ENCODE data around the gene ASF1B. TPM values are rescaled to one million over a fixed set of nuclear protein-coding genes. Genes with fewer than 3 reads are reported as not detected.

The ASF1B gene
- total and polyA plus RNA-seq, 12 donors, result 0.48 to 17.2 (median 1.9) TPM

DNA sequence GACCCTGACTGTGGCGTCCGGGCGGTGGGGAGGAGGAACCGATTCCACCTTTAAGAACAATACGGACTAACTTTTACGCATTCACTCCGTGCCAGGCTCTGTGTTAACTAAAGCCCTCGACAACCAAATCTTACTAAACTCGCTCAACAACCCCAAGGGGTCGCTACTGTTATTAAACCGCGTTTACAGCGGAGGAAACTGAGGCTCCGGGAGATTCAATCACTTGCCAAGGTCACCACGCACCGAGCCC is 47.1 kb downstream of the ASF1B start:
- no peak for TF ChIP-seq POLR2A (IDR thresholded peaks at IDR 0.05)
- TF ChIP-seq, protein P1, sequence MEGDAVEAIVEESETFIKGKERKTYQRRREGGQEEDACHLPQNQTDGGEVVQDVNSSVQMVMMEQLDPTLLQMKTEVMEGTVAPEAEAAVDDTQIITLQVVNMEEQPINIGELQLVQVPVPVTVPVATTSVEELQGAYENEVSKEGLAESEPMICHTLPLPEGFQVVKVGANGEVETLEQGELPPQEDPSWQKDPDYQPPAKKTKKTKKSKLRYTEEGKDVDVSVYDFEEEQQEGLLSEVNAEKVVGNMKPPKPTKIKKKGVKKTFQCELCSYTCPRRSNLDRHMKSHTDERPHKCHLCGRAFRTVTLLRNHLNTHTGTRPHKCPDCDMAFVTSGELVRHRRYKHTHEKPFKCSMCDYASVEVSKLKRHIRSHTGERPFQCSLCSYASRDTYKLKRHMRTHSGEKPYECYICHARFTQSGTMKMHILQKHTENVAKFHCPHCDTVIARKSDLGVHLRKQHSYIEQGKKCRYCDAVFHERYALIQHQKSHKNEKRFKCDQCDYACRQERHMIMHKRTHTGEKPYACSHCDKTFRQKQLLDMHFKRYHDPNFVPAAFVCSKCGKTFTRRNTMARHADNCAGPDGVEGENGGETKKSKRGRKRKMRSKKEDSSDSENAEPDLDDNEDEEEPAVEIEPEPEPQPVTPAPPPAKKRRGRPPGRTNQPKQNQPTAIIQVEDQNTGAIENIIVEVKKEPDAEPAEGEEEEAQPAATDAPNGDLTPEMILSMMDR (IDR thresholded peaks at IDR 0.05), result no peak
- 21 to 31% (median 24%) methylated on average over 12 to 16 of the region's 16 CpGs for WGBS, 4 donors
- no peaks in the 10 kb centered on the region for H3K27me3 ChIP-seq
- peaks cover 0 to 5% (median 0%) of the 10 kb centered on the region in 3 donors for H3K9me3 ChIP-seq (replicated peaks in 1 of 3)
- DNase-seq, result peak in 1 of 7 donors; percentile 25
- peaks cover 0 to 14% of the 10 kb centered on the region in 2 donors for H3K4me1 ChIP-seq (replicated peaks in 1 of 2)
- H3K36me3 ChIP-seq (replicated peaks in 1 of 2), result peaks cover 0 to 12% of the 10 kb centered on the region in 2 donors
- H3K27ac ChIP-seq, result peak overlapping the region in 2 of 5 donors; percentile 12 to 60
- intact Hi-C loops (cut with DNase I), result loop anchor here in 1 of 2 donors (10.0 kb wide), 1 partner anchor 45 kb away; the partner anchor contains the start of gene ASF1B
- peak overlapping the region in 1 of 4 donors; percentile 92 for H3K4me3 ChIP-seq

DNA sequence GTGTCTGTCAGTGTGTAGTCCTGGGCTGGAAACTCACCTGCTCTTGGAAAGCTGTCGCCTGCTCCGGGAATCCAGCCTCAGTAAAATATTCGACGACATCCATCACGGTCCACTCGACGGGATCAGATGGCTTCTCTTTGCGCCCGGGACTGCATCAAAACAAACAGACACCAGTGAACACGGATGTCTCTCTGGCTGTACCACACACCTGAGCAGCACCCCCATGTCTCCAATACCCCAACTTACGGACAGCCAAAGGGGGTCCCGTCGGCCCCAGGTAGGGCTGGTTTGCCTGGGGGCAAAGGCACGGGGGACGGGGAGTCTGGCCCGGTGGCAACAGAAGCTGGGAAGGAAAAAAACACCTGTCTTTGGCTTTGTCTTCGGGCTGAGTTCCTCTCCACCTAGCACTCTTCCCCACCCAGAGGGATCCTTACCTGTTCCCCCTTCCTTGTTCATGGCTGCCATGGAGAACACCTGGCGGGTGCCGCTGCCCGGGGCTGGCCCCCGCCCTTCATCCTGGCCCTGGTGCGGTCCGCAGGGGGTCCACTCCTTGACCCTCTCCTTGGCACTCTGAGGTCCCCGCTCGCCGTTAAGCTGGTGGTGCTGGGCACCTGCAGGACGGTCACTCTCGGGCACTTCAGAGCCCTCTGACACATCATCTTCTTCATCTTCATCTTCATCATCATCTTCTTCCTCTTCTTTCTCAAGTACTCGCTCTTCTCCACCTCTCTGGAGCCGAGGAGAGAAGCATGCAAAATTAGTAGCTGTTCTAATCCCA is 47.6 kb downstream of the ASF1B start:
- intact Hi-C loops (cut with DNase I), result loop anchor here in 1 of 2 donors (10.0 kb wide), 1 partner anchor 46 kb away; the partner anchor contains the start of gene ASF1B
- peak in 1 of 7 donors; percentile 27 for DNase-seq
- TF ChIP-seq, protein P1 (IDR thresholded peaks at IDR 0.05), result no peak
- TF ChIP-seq POLR2A (IDR thresholded peaks at IDR 0.05), result no peak
- H3K27me3 ChIP-seq, result no peaks in the 10 kb centered on the region
- no peak overlapping the region for H3K27ac ChIP-seq
- peak overlapping the region in 1 of 4 donors; percentile 92 for H3K4me3 ChIP-seq
- H3K4me1 ChIP-seq (replicated peaks in 1 of 2), result peaks cover 0 to 14% of the 10 kb centered on the region in 2 donors
- peaks cover 0 to 5% (median 0%) of the 10 kb centered on the region in 3 donors for H3K9me3 ChIP-seq (replicated peaks in 1 of 3)
- 87 to 90% (median 89%) methylated on average over 28 to 30 of the region's 30 CpGs for WGBS, 4 donors
- peaks cover 0 to 12% of the 10 kb centered on the region in 2 donors for H3K36me3 ChIP-seq (replicated peaks in 1 of 2)

DNA sequence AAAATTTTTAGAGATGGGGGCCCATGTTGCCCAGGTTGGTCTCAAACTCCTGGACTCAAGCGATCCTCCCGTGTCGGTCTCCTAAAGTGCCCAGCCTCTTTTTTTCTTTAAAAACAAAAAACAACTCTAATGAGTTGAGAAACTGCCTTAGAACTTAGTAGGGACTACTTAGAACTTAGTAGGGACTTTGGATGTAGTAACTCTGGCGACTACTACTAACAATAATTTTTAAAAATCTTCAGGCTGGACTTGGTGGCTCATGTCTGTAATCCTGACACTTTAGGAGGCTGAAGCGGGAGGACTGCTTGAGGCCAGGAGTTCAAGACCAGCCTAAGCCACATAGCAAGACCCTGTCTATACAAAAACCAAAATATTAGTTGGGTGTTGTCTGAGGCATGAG is 50.3 kb downstream of the ASF1B start:
- Histone ChIP-seq H3K4me1 (replicated peaks in 1 of 2) (peaks cover 9 to 14% of the 10 kb centered on the region in 2 donors), H3K27me3 (no peaks in the 10 kb centered on the region), H3K36me3 (replicated peaks in 1 of 2) (peaks cover 0 to 12% of the 10 kb centered on the region in 2 donors), H3K27ac (no peak overlapping the region), H3K4me3 (no peak overlapping the region), H3K9me3 (replicated peaks in 1 of 3) (no peaks in the 10 kb centered on the region)
- TF ChIP-seq, protein P1 (IDR thresholded peaks at IDR 0.05), result no peak
- no peak for TF ChIP-seq POLR2A (IDR thresholded peaks at IDR 0.05)
- intact Hi-C loops (cut with DNase I), result loop anchor here in 1 of 2 donors (10.0 kb wide), 1 partner anchor 49 kb away; the partner anchor contains the start of gene ASF1B
- DNase-seq, result no peak
- 81 to 93% (median 91%) methylated on average over 5 of the region's 5 CpGs for WGBS, 4 donors

DNA sequence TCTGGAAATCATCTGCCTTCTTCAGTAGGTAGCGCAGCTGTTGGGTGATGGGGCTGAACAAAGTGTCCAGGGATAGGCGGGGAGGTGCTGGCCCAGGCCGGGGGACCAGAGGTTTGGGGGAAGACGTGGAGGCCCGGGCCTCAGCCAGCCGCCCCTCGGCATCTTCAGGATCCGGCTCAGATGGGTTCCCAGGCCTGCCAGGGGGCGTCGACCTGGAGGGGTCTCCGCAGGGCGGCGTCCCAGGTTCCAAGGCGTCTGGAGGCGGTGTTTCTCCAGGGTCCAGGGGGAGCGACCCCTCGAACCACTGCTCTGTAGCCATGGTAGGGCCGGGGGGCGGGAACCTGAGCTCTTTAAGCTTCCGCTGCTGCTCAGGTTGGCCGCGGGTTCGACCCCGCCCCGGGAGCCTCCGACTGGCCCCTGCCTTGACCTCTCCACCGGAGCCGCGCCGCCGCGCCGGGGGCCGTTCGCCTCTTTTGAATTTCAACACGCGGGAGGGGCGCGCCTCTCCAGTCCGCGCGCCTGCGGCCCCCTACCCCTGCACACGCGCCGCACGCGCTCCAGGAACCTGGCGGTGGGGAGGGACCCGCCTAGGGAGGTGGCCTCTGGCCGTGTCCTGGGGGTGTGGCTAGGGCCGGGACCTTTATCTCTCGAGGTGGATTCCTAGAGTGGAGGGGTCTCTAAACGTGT is 50.9 kb downstream of the ASF1B start, which contains the start of gene C19orf67:
C19orf67 (minus strand) TSS at position 475 of the 687 bp plus-strand sequence; CDS start at position 319, 156 bp downstream.
- intact Hi-C loops (cut with DNase I), result loop anchor here in 1 of 2 donors (10.0 kb wide), 1 partner anchor 49 kb away; the partner anchor contains the start of gene ASF1B
- H3K27ac ChIP-seq, result no peak within 1 kb of the TSS
- 52 to 68% (median 59%) methylated on average over 12 to 54 of the region's 54 CpGs for WGBS, 4 donors
- no peaks in the 10 kb centered on the region for H3K9me3 ChIP-seq (replicated peaks in 1 of 3)
- TF ChIP-seq, protein P1 (IDR thresholded peaks at IDR 0.05), result no peak
- no peak for TF ChIP-seq POLR2A (IDR thresholded peaks at IDR 0.05)
- H3K36me3 ChIP-seq (replicated peaks in 1 of 2), result peaks cover 0 to 12% of the 10 kb centered on the region in 2 donors
- no peak within 1 kb of the TSS for H3K4me3 ChIP-seq
- no peaks in the 10 kb centered on the region for H3K27me3 ChIP-seq
- peaks cover 11 to 16% of the 10 kb centered on the region in 2 donors for H3K4me1 ChIP-seq (replicated peaks in 1 of 2)
- peak in 1 of 7 donors; percentile 16 for DNase-seq

Data from adrenal gland (tissue), 12 donors.